Measurements from ENCODE around the gene NCOA7. TPM values are rescaled to one million over a fixed set of nuclear protein-coding genes. Genes with fewer than 3 reads are reported as not detected.
"Not testable (repeated sequence)": the region's sequence is repeated elsewhere in the genome, so short reads cannot be mapped to it uniquely, and the experiment has no call there.

The NCOA7 gene
- total RNA-seq, 1 donor from 2014 or later: 56.1 TPM

GRCh38 chr6:125939791-125940190 lies 149.0 kb downstream of the NCOA7 start:
- Mint-ChIP-seq H3K9me3 (no peaks in the 10 kb centered on the region), H3K4me3 (no peak overlapping the region), H3K4me1 (ENCODE audit: low read depth) (peaks cover 34% of the 10 kb centered on the region), H3K36me3 (ENCODE audit: low read depth) (peaks cover 2% of the 10 kb centered on the region), H3K27ac (no peak overlapping the region), H3K27me3 (ENCODE audit: insufficient read depth) (peaks cover 3% of the 10 kb centered on the region)
- no peak for DNase-seq (ENCODE audit: low spot score)
- intact Hi-C loops (cut with micrococcal nuclease): no loop called here

GRCh38 chr6:125940247-125941041 lies 149.7 kb downstream of the NCOA7 start:
- DNase-seq (ENCODE audit: low spot score): no peak
- no peak overlapping the region for H3K4me3 Mint-ChIP-seq
- H3K27me3 Mint-ChIP-seq (ENCODE audit: insufficient read depth): peaks cover 3% of the 10 kb centered on the region
- H3K9me3 Mint-ChIP-seq: no peaks in the 10 kb centered on the region
- intact Hi-C loops (cut with micrococcal nuclease): no loop called here
- peaks cover 2% of the 10 kb centered on the region for H3K36me3 Mint-ChIP-seq (ENCODE audit: low read depth)
- peaks cover 34% of the 10 kb centered on the region for H3K4me1 Mint-ChIP-seq (ENCODE audit: low read depth)
- no peak overlapping the region for H3K27ac Mint-ChIP-seq

GRCh38 chr6:125942672-125943527 lies 152.1 kb downstream of the NCOA7 start:
- Mint-ChIP-seq H3K27ac (peak overlapping the region; percentile 36), H3K4me1 (ENCODE audit: low read depth) (peaks cover 41% of the 10 kb centered on the region), H3K36me3 (ENCODE audit: low read depth) (peaks cover 2% of the 10 kb centered on the region), H3K4me3 (no peak overlapping the region), H3K27me3 (ENCODE audit: insufficient read depth) (peaks cover 3% of the 10 kb centered on the region), H3K9me3 (no peaks in the 10 kb centered on the region)
- no peak for DNase-seq (ENCODE audit: low spot score)
- intact Hi-C loops (cut with micrococcal nuclease): loop anchor here (1.0 kb wide), 1 partner anchor 12 kb away; no protein-coding TSS in a partner anchor

GRCh38 chr6:125943528-125944433 lies 153.0 kb downstream of the NCOA7 start:
- no peak for DNase-seq (ENCODE audit: low spot score)
- peaks cover 3% of the 10 kb centered on the region for H3K27me3 Mint-ChIP-seq (ENCODE audit: insufficient read depth)
- intact Hi-C loops (cut with micrococcal nuclease): loop anchor here (1.0 kb wide), 1 partner anchor 12 kb away; no protein-coding TSS in a partner anchor
- peaks cover 2% of the 10 kb centered on the region for H3K36me3 Mint-ChIP-seq (ENCODE audit: low read depth)
- peaks cover 41% of the 10 kb centered on the region for H3K4me1 Mint-ChIP-seq (ENCODE audit: low read depth)
- H3K4me3 Mint-ChIP-seq: no peak overlapping the region
- H3K9me3 Mint-ChIP-seq: no peaks in the 10 kb centered on the region
- no peak overlapping the region for H3K27ac Mint-ChIP-seq

GRCh38 chr6:125944434-125944816 lies 153.7 kb downstream of the NCOA7 start:
- Mint-ChIP-seq H3K4me1 (ENCODE audit: low read depth) (peaks cover 36% of the 10 kb centered on the region), H3K36me3 (ENCODE audit: low read depth) (peaks cover 2% of the 10 kb centered on the region), H3K27me3 (ENCODE audit: insufficient read depth) (no peaks in the 10 kb centered on the region), H3K4me3 (no peak overlapping the region), H3K9me3 (no peaks in the 10 kb centered on the region), H3K27ac (no peak overlapping the region)
- intact Hi-C loops (cut with micrococcal nuclease): no loop called here
- no peak for DNase-seq (ENCODE audit: low spot score)

- Mint-ChIP-seq H3K4me3 (no peak overlapping the region), H3K36me3 (ENCODE audit: low read depth) (peaks cover 2% of the 10 kb centered on the region), H3K27ac (no peak overlapping the region), H3K27me3 (ENCODE audit: insufficient read depth) (peaks cover 1% of the 10 kb centered on the region), H3K4me1 (ENCODE audit: low read depth) (peaks cover 32% of the 10 kb centered on the region), H3K9me3 (no peaks in the 10 kb centered on the region)
- no peak for DNase-seq (ENCODE audit: low spot score)
- intact Hi-C loops (cut with micrococcal nuclease): no loop called here
Measured at GRCh38 chr6:125944896-125945295, 154.1 kb downstream of the NCOA7 start.

GRCh38 chr6:125945378-125946141 lies 154.8 kb downstream of the NCOA7 start:
- no peak for DNase-seq (ENCODE audit: low spot score)
- Mint-ChIP-seq H3K4me3 (no peak overlapping the region), H3K4me1 (ENCODE audit: low read depth) (peaks cover 25% of the 10 kb centered on the region), H3K9me3 (no peaks in the 10 kb centered on the region), H3K27me3 (ENCODE audit: insufficient read depth) (peaks cover 1% of the 10 kb centered on the region), H3K36me3 (ENCODE audit: low read depth) (peaks cover 2% of the 10 kb centered on the region), H3K27ac (no peak overlapping the region)
- intact Hi-C loops (cut with micrococcal nuclease): no loop called here

- no peak for DNase-seq (ENCODE audit: low spot score)
- H3K9me3 Mint-ChIP-seq: no peaks in the 10 kb centered on the region
- peaks cover 1% of the 10 kb centered on the region for H3K36me3 Mint-ChIP-seq (ENCODE audit: low read depth)
- peaks cover 1% of the 10 kb centered on the region for H3K27me3 Mint-ChIP-seq (ENCODE audit: insufficient read depth)
- H3K4me1 Mint-ChIP-seq (ENCODE audit: low read depth): peaks cover 23% of the 10 kb centered on the region
- intact Hi-C loops (cut with micrococcal nuclease): no loop called here
- no peak overlapping the region for H3K4me3 Mint-ChIP-seq
- H3K27ac Mint-ChIP-seq: no peak overlapping the region
Measured at GRCh38 chr6:125947615-125948014, 156.9 kb downstream of the NCOA7 start.

GRCh38 chr6:125948455-125948854 lies 157.7 kb downstream of the NCOA7 start:
- no peak overlapping the region for H3K4me3 Mint-ChIP-seq
- DNase-seq (ENCODE audit: low spot score): no peak
- no peak overlapping the region for H3K27ac Mint-ChIP-seq
- intact Hi-C loops (cut with micrococcal nuclease): no loop called here
- H3K9me3 Mint-ChIP-seq: no peaks in the 10 kb centered on the region
- no peaks in the 10 kb centered on the region for H3K36me3 Mint-ChIP-seq (ENCODE audit: low read depth)
- H3K27me3 Mint-ChIP-seq (ENCODE audit: insufficient read depth): peaks cover 1% of the 10 kb centered on the region
- H3K4me1 Mint-ChIP-seq (ENCODE audit: low read depth): peaks cover 18% of the 10 kb centered on the region

GRCh38 chr6:125949069-125949468 lies 158.3 kb downstream of the NCOA7 start:
- Mint-ChIP-seq H3K36me3 (ENCODE audit: low read depth) (no peaks in the 10 kb centered on the region), H3K9me3 (no peaks in the 10 kb centered on the region), H3K27ac (no peak overlapping the region), H3K27me3 (ENCODE audit: insufficient read depth) (peaks cover 1% of the 10 kb centered on the region), H3K4me3 (no peak overlapping the region), H3K4me1 (ENCODE audit: low read depth) (peaks cover 12% of the 10 kb centered on the region)
- DNase-seq (ENCODE audit: low spot score): no peak
- intact Hi-C loops (cut with micrococcal nuclease): no loop called here

GRCh38 chr6:125950293-125950692 lies 159.5 kb downstream of the NCOA7 start:
- peaks cover 1% of the 10 kb centered on the region for H3K27me3 Mint-ChIP-seq (ENCODE audit: insufficient read depth)
- H3K9me3 Mint-ChIP-seq: no peaks in the 10 kb centered on the region
- DNase-seq (ENCODE audit: low spot score): no peak
- no peak overlapping the region for H3K27ac Mint-ChIP-seq
- peaks cover 7% of the 10 kb centered on the region for H3K4me1 Mint-ChIP-seq (ENCODE audit: low read depth)
- intact Hi-C loops (cut with micrococcal nuclease): no loop called here
- no peaks in the 10 kb centered on the region for H3K36me3 Mint-ChIP-seq (ENCODE audit: low read depth)
- no peak overlapping the region for H3K4me3 Mint-ChIP-seq

GRCh38 chr6:125950716-125951115 lies 160.0 kb downstream of the NCOA7 start:
- H3K4me3 Mint-ChIP-seq; H3K4me1 Mint-ChIP-seq (ENCODE audit: low read depth); DNase-seq (ENCODE audit: low spot score); intact Hi-C loops (cut with micrococcal nuclease); H3K27me3 Mint-ChIP-seq (ENCODE audit: insufficient read depth); H3K9me3 Mint-ChIP-seq; H3K27ac Mint-ChIP-seq; H3K36me3 Mint-ChIP-seq (ENCODE audit: low read depth): not testable (repeated sequence)
